ENCODE results near the gene NAV2.

The NAV2 gene

GRCh38 chr11:20087118-20087521 lies 374.5 kb downstream of the NAV2 start:
- DNase-seq (ENCODE audit: low spot score) = no peak

GRCh38 chr11:20088397-20089225 lies 376.0 kb downstream of the NAV2 start:
- no peak for DNase-seq (ENCODE audit: low spot score)

- no peak for DNase-seq (ENCODE audit: low spot score)
Observed at GRCh38 chr11:20089367-20089766, 376.7 kb downstream of the NAV2 start.

- DNase-seq (ENCODE audit: low spot score) = no peak
Observed at GRCh38 chr11:20089796-20090653, 377.4 kb downstream of the NAV2 start.

- DNase-seq (ENCODE audit: low spot score) = no peak
Observed at GRCh38 chr11:20090654-20091374, 378.2 kb downstream of the NAV2 start.

- no peak for DNase-seq (ENCODE audit: low spot score)
Observed at GRCh38 chr11:20093775-20094174, 381.1 kb downstream of the NAV2 start.

GRCh38 chr11:20095189-20095588 lies 382.6 kb downstream of the NAV2 start:
- no peak for DNase-seq (ENCODE audit: low spot score)

GRCh38 chr11:20097319-20098221 lies 384.9 kb downstream of the NAV2 start:
- no peak for DNase-seq (ENCODE audit: low spot score)

- DNase-seq (ENCODE audit: low spot score) = no peak
Observed at GRCh38 chr11:20099527-20099926, 386.9 kb downstream of the NAV2 start.

- no peak for DNase-seq (ENCODE audit: low spot score)
Observed at GRCh38 chr11:20102397-20102796, 389.8 kb downstream of the NAV2 start.

- DNase-seq (ENCODE audit: low spot score) = no peak
Observed at GRCh38 chr11:20103281-20103680, 390.6 kb downstream of the NAV2 start.

- no peak for DNase-seq (ENCODE audit: low spot score)
Observed at GRCh38 chr11:20105427-20105826, 392.8 kb downstream of the NAV2 start.

GRCh38 chr11:20109731-20110445 lies 397.3 kb downstream of the NAV2 start:
- no peak for DNase-seq (ENCODE audit: low spot score)

- peak; percentile 75 for DNase-seq (ENCODE audit: low spot score)
Observed at GRCh38 chr11:20110908-20111669, 398.5 kb downstream of the NAV2 start.

- no peak for DNase-seq (ENCODE audit: low spot score)
Observed at GRCh38 chr11:20111871-20112270, 399.2 kb downstream of the NAV2 start.

- no peak for DNase-seq (ENCODE audit: low spot score)
Observed at GRCh38 chr11:20112291-20113148, 399.9 kb downstream of the NAV2 start.

- no peak for DNase-seq (ENCODE audit: low spot score)
Observed at GRCh38 chr11:20113149-20113438, 400.5 kb downstream of the NAV2 start.

- no peak for DNase-seq (ENCODE audit: low spot score)
Observed at GRCh38 chr11:20114588-20114987, 402.0 kb downstream of the NAV2 start.

- no peak for DNase-seq (ENCODE audit: low spot score)
Observed at GRCh38 chr11:20116825-20117224, 404.2 kb downstream of the NAV2 start.

Data from D341Med (cell line).